ENCODE data around the gene PMIS2.

The PMIS2 gene

DNA sequence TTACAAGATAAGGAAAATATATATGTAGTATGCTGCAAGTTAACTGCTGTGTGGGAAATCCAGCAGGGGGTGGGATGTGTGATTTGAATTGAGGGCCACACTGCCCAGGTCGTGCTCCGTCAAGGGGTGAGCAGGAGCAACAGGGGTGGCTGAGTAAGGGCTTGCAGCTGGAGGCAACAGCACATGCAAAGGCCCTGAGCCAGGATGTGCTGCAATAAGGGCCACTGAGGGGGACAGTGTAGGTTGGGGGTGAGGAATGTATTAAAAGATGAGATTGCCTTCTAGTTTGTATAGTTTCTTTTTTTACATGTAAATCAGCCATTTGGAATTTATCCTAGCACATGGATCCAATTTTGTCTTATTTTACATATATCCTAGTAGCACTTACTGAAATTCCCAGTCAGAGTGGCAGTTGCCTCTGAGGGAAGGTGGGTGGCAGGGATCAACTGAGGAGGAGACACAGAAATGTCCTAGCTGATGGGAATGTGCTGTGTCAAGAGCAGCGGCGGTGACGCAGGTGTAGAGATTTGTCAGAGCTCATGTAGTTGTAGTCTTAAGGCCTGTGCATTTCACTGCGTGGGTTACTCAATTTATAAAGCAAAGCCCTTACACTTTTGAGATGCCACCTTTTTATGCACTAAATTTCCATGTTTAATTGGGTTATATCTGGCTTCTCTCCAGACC lies 37.5 kb downstream of the PMIS2 start:
- DNase-seq, result no peak
- ATAC-seq, result no peak
- H3K9me3 Mint-ChIP-seq, result no peaks in the 10 kb centered on the region
- peaks cover 7% of the 10 kb centered on the region for H3K4me1 Mint-ChIP-seq
- no peaks in the 10 kb centered on the region for H3K27me3 Mint-ChIP-seq
- H3K4me3 Mint-ChIP-seq, result no peak overlapping the region
- H3K27ac Mint-ChIP-seq, result no peak overlapping the region

DNA sequence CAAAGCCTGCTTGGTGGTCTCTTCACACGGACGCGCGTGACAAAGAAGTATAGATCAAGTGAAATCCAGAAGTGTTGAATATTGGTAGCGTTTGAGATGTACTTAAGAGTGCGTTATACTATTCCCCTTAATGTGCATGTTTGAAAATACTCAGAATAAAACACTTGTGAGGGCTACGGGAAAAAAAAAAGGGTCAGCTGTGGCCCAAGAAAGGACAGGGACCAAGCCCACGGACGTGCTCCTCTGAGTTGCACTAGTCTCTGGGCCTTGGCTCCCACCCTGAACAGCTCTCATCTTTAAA lies 42.2 kb downstream of the PMIS2 start:
- H3K27me3 Mint-ChIP-seq, result no peaks in the 10 kb centered on the region
- no peaks in the 10 kb centered on the region for H3K9me3 Mint-ChIP-seq
- peak overlapping the region; percentile 89 to 90 for H3K4me3 Mint-ChIP-seq
- H3K27ac Mint-ChIP-seq, result peak overlapping the region; percentile 93 to 97
- no peak for ATAC-seq
- H3K4me1 Mint-ChIP-seq, result peaks cover 35% of the 10 kb centered on the region
- no peak for DNase-seq

DNA sequence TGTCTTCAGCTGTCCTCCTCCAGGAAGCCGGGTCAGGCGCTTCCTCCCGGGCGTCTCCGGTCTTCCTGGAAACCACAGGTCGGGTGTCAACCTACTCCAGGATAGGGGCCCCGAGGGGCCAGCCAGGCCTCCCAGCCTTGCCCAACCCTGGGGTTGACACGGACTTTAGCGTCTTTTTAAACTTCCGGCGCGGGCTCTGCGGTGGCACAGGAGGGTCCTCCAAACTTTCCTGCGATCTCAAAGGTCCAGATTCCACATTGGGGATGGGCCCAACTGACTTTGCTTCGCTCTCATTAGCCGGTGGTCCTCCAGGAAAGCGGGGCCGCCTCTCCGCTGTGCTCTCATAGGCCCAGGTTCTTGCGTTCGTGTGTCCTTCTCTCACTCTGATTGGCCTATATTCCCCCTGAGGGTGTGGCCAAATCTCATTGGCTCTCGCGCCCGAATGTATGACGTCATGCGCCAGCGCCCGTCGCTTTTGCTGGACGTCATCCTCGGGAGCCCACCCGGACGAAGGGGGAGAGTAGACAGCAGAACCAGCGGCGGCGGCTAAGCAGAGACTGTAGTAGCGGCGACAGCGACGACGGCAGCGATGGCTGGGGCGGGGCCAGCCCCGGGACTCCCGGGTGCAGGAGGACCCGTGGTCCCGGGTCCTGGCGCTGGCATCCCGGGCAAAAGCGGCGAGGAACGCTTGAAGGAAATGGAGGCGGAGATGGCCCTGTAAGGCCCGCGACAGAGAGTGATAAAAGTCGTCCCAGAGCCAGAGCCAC lies 42.8 kb downstream of the PMIS2 start, which contains the start of gene RBM42:
RBM42 (plus strand) TSS at position 472 of the 767 bp plus-strand sequence; CDS start at position 590, 118 bp downstream.
- H3K27ac Mint-ChIP-seq, result peak within 1 kb of the TSS; percentile 93 to 97
- DNase-seq (peak; percentile 97 to 98), ATAC-seq (peak; percentile 100)
- no peaks in the 10 kb centered on the region for H3K27me3 Mint-ChIP-seq
- no peaks in the 10 kb centered on the region for H3K9me3 Mint-ChIP-seq
- H3K4me3 Mint-ChIP-seq, result peak within 1 kb of the TSS; percentile 89 to 90
- H3K4me1 Mint-ChIP-seq, result peaks cover 35% of the 10 kb centered on the region

- ATAC-seq (no peak), DNase-seq (no peak)
- peak overlapping the region; percentile 93 to 97 for H3K27ac Mint-ChIP-seq
- H3K9me3 Mint-ChIP-seq, result no peaks in the 10 kb centered on the region
- peaks cover 35% of the 10 kb centered on the region for H3K4me1 Mint-ChIP-seq
- H3K4me3 Mint-ChIP-seq, result peak overlapping the region; percentile 89 to 90
- H3K27me3 Mint-ChIP-seq, result no peaks in the 10 kb centered on the region
These were observed 43.3 kb downstream of the PMIS2 start for GRCh38 chr19:35629332-35629633.

DNA sequence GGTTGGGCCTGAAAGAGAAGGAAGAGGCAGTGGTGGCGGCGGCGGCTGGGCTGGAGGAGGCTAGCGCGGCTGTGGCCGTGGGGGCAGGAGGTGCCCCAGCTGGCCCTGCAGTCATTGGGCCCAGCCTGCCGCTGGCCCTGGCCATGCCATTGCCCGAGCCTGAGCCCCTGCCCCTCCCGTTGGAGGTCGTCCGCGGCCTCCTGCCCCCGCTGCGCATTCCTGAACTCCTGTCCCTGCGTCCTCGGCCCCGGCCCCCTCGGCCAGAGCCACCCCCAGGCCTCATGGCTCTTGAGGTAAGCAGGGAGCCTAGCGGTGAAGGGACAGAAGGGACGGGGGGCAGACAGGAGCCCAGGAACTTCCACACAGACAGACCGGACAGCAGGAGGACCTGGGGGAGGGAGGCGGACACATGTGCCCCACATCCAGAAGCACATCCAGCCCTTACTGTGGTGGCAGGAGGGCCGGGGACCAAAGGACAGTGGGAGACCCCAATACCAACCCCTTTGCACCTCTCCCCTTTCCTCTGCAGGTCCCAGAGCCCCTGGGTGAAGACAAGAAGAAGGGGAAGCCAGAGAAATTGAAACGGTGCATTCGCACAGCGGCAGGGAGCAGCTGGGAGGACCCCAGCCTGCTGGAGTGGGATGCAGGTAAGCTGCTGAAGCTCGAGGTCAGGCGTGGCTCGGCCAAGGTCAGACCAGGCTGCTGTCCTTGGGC lies 47.9 kb downstream of the PMIS2 start:
- peaks cover 24% of the 10 kb centered on the region for H3K4me1 Mint-ChIP-seq
- H3K9me3 Mint-ChIP-seq, result no peaks in the 10 kb centered on the region
- H3K4me3 Mint-ChIP-seq, result no peak overlapping the region
- no peak for ATAC-seq
- no peak overlapping the region for H3K27ac Mint-ChIP-seq
- no peak for DNase-seq
- H3K27me3 Mint-ChIP-seq, result no peaks in the 10 kb centered on the region

DNA sequence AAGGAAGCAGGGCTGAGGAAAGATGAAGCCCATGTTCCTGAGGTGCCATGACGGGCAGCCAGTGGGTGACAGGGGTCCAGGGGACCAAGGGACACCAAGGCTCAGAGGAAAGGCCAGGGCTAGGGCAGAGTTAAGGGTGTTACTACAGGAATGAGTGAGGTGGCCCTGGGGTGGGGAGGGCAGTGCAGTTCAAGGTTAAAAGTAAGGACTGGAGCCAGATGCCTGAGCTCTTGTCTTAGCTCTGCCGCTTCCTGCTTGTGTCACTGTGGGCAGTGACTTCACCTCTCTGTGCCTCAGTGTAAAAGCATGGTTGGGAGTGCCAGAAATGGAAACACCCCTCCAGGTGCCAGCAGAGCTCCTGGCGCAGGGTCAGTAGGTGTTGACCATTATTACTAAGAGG lies 50.7 kb downstream of the PMIS2 start:
- peaks cover 12% of the 10 kb centered on the region for H3K4me1 Mint-ChIP-seq
- no peak overlapping the region for H3K27ac Mint-ChIP-seq
- H3K27me3 Mint-ChIP-seq, result no peaks in the 10 kb centered on the region
- DNase-seq, result no peak
- no peaks in the 10 kb centered on the region for H3K9me3 Mint-ChIP-seq
- H3K4me3 Mint-ChIP-seq, result no peak overlapping the region
- ATAC-seq, result peak; percentile 25
